ENCODE data around the gene SUSD2. TPM values are rescaled to one million over a fixed set of nuclear protein-coding genes. Genes with fewer than 3 reads are reported as not detected.

The SUSD2 gene
- total and polyA plus RNA-seq, 4 donors: 0.14 to 2.5 (median 0.52) TPM

DNA sequence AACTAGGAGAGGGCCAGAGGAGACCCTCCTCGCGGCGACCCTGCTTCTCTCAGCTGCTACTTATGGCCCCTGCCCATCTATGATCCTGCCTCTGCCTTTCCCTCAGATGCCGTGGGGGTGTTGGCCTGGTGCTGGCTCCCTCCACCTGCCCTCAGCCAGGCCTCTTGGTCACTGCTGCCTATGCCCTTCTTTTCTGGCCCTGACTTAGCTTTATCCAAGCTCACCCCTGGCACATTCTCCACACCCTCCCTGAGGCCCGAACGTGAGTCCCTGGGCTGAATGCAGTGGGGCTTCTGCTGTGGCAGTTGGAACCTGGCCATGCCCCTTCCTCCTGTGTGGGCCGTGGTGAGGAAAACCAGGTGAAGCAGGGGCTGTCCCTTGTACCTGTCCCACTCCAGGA, 19.8 kb upstream of the SUSD2 start:
- DNase-seq (ENCODE audit: low spot score): no peak
- H3K9ac ChIP-seq (ENCODE audit: low read depth in 1 of 2, low read length in 2 of 2): no peak overlapping the region
- TF ChIP-seq, protein P1, sequence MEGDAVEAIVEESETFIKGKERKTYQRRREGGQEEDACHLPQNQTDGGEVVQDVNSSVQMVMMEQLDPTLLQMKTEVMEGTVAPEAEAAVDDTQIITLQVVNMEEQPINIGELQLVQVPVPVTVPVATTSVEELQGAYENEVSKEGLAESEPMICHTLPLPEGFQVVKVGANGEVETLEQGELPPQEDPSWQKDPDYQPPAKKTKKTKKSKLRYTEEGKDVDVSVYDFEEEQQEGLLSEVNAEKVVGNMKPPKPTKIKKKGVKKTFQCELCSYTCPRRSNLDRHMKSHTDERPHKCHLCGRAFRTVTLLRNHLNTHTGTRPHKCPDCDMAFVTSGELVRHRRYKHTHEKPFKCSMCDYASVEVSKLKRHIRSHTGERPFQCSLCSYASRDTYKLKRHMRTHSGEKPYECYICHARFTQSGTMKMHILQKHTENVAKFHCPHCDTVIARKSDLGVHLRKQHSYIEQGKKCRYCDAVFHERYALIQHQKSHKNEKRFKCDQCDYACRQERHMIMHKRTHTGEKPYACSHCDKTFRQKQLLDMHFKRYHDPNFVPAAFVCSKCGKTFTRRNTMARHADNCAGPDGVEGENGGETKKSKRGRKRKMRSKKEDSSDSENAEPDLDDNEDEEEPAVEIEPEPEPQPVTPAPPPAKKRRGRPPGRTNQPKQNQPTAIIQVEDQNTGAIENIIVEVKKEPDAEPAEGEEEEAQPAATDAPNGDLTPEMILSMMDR (IDR thresholded peaks at IDR 0.05; ENCODE audit: low read depth, low read length, missing input control): no peak
- TF ChIP-seq RAD21 (IDR thresholded peaks at IDR 0.05) (no peak), TAF1 (conservative IDR thresholded peaks at IDR 0.05) (no peak), SP1 (IDR thresholded peaks at IDR 0.05) (no peak), JUND (IDR thresholded peaks at IDR 0.05) (no peak), GABPA (IDR thresholded peaks at IDR 0.05 in 1 of 2, conservative IDR thresholded peaks at IDR 0.05 in 1 of 2) (no peak), HNF4A (conservative IDR thresholded peaks at IDR 0.05) (no peak), FOXA2 (IDR thresholded peaks at IDR 0.05) (no peak)
- TF ChIP-seq, protein P2, sequence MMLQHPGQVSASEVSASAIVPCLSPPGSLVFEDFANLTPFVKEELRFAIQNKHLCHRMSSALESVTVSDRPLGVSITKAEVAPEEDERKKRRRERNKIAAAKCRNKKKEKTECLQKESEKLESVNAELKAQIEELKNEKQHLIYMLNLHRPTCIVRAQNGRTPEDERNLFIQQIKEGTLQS (IDR thresholded peaks at IDR 0.05): no peak
- TF ChIP-seq, protein P3, sequence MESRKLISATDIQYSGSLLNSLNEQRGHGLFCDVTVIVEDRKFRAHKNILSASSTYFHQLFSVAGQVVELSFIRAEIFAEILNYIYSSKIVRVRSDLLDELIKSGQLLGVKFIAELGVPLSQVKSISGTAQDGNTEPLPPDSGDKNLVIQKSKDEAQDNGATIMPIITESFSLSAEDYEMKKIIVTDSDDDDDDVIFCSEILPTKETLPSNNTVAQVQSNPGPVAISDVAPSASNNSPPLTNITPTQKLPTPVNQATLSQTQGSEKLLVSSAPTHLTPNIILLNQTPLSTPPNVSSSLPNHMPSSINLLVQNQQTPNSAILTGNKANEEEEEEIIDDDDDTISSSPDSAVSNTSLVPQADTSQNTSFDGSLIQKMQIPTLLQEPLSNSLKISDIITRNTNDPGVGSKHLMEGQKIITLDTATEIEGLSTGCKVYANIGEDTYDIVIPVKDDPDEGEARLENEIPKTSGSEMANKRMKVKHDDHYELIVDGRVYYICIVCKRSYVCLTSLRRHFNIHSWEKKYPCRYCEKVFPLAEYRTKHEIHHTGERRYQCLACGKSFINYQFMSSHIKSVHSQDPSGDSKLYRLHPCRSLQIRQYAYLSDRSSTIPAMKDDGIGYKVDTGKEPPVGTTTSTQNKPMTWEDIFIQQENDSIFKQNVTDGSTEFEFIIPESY (IDR thresholded peaks at IDR 0.05): no peak
- TF ChIP-seq, protein P4, sequence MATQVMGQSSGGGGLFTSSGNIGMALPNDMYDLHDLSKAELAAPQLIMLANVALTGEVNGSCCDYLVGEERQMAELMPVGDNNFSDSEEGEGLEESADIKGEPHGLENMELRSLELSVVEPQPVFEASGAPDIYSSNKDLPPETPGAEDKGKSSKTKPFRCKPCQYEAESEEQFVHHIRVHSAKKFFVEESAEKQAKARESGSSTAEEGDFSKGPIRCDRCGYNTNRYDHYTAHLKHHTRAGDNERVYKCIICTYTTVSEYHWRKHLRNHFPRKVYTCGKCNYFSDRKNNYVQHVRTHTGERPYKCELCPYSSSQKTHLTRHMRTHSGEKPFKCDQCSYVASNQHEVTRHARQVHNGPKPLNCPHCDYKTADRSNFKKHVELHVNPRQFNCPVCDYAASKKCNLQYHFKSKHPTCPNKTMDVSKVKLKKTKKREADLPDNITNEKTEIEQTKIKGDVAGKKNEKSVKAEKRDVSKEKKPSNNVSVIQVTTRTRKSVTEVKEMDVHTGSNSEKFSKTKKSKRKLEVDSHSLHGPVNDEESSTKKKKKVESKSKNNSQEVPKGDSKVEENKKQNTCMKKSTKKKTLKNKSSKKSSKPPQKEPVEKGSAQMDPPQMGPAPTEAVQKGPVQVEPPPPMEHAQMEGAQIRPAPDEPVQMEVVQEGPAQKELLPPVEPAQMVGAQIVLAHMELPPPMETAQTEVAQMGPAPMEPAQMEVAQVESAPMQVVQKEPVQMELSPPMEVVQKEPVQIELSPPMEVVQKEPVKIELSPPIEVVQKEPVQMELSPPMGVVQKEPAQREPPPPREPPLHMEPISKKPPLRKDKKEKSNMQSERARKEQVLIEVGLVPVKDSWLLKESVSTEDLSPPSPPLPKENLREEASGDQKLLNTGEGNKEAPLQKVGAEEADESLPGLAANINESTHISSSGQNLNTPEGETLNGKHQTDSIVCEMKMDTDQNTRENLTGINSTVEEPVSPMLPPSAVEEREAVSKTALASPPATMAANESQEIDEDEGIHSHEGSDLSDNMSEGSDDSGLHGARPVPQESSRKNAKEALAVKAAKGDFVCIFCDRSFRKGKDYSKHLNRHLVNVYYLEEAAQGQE (IDR thresholded peaks at IDR 0.05): no peak
- TF ChIP-seq, protein P5, sequence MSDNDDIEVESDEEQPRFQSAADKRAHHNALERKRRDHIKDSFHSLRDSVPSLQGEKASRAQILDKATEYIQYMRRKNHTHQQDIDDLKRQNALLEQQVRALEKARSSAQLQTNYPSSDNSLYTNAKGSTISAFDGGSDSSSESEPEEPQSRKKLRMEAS (IDR thresholded peaks at IDR 0.05): no peak
- no peak overlapping the region for H3K4me3 ChIP-seq (ENCODE audit: low read depth in 1 of 3, low read length in 3 of 3)
- no peaks in the 10 kb centered on the region for H3K27me3 ChIP-seq (ENCODE audit: control insufficient read depth in 4 of 4, insufficient read depth in 4 of 4, low read length in 3 of 4)
- peaks cover 0 to 17% (median under 1%) of the 10 kb centered on the region in 4 donors for H3K36me3 ChIP-seq (ENCODE audit: control insufficient read depth in 4 of 4, insufficient read depth in 3 of 4, low read depth in 1 of 4, low read length in 3 of 4)
- H3K4me1 ChIP-seq (ENCODE audit: control insufficient read depth in 4 of 4, insufficient read depth in 4 of 4, low read length in 3 of 4): peaks cover 0 to 9% (median 5%) of the 10 kb centered on the region in 4 donors
- no peak overlapping the region for H3K27ac ChIP-seq (ENCODE audit: low read depth in 1 of 2, low read length in 2 of 2)
- no peaks in the 10 kb centered on the region for H3K9me3 ChIP-seq (ENCODE audit: control insufficient read depth in 4 of 4, low read length in 3 of 4)
- whole genome bisulfite sequencing: 96% methylated on average over 7 of the region's 7 CpGs

DNA sequence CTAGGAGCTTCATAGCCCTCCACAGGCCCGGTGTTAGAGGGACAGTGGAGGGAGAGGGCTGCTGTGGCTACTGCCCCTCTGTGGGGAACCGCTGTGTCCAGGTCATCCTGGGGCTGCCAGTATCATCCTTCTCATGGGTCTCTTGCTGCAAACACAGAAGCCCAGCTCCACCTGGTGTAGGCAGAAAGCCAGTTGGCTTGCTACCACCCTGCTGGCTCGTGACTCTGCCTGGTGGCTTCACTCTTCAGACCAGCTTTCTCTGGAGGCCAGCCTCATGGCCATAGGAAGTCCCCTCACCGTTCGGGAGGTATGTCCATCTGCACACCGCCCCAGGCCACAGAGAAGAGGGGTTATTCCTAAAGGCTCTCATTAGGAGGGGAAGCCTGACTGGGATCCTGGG, 19.4 kb upstream of the SUSD2 start:
- DNase-seq (ENCODE audit: low spot score): no peak
- Histone ChIP-seq H3K36me3 (ENCODE audit: control insufficient read depth in 4 of 4, insufficient read depth in 3 of 4, low read depth in 1 of 4, low read length in 3 of 4) (peaks cover 0 to 20% (median under 1%) of the 10 kb centered on the region in 4 donors), H3K27me3 (ENCODE audit: control insufficient read depth in 4 of 4, insufficient read depth in 4 of 4, low read length in 3 of 4) (no peaks in the 10 kb centered on the region), H3K4me3 (ENCODE audit: low read depth in 1 of 3, low read length in 3 of 3) (no peak overlapping the region), H3K9me3 (ENCODE audit: control insufficient read depth in 4 of 4, low read length in 3 of 4) (no peaks in the 10 kb centered on the region), H3K27ac (ENCODE audit: low read depth in 1 of 2, low read length in 2 of 2) (no peak overlapping the region), H3K4me1 (ENCODE audit: control insufficient read depth in 4 of 4, insufficient read depth in 4 of 4, low read length in 3 of 4) (peaks cover 0 to 4% (median under 1%) of the 10 kb centered on the region in 4 donors), H3K9ac (ENCODE audit: low read depth in 1 of 2, low read length in 2 of 2) (no peak overlapping the region)
- TF ChIP-seq NR2F2 (IDR thresholded peaks at IDR 0.05): no peak
- TF ChIP-seq RXRA (IDR thresholded peaks at IDR 0.05): no peak
- WGBS: 76% methylated on average over 6 of the region's 6 CpGs
